Transverse colon (tissue), 4 donors: Measurements from ENCODE around the gene KREMEN1. TPM values are rescaled to one million over a fixed set of nuclear protein-coding genes. Genes with fewer than 3 reads are reported as not detected.

ENCODE experiments used
- DNase-seq: peaks from one replicate; pipeline ENCODE4 v3.0.0-alpha.2; 2019
- H3K27ac ChIP-seq, 4 donors: fragments of 200-600 bp; sonication (generic); 2 replicates each; pipeline ENCODE4 v1.5.1; 2016 to 2018; ENCODE audit warnings: inconsistent platforms in 4 of 4
- H3K27me3 ChIP-seq: fragments of 200-600 bp; sonication (generic); 2 replicates; pipeline ENCODE4 v1.5.1; 2017; ENCODE audit warnings: inconsistent platforms
- H3K36me3 ChIP-seq, 4 donors: fragments of 200-600 bp; sonication (generic); 2 replicates each; pipeline ENCODE4 v1.5.1; 2017 to 2019; ENCODE audit warnings: inconsistent platforms in 4 of 4
- H3K4me1 ChIP-seq, 4 donors: fragments of 200-600 bp; sonication (generic); 2 replicates each; pipeline ENCODE4 v1.5.1; 2017 to 2020; ENCODE audit warnings: inconsistent platforms in 4 of 4
- H3K4me3 ChIP-seq, 4 donors: fragments of 200-600 bp; sonication (generic); 1 replicate in 1 of 4; 2 replicates in 3 of 4; pipeline versions ENCODE4 v1.5.1 to v1.6.1; 2017 to 2019; ENCODE audit warnings: inconsistent platforms in 4 of 4
- H3K9me3 ChIP-seq, 2 donors: fragments of 200-600 bp; sonication (generic); 2 replicates each; pipeline ENCODE4 v1.5.1; 2017 to 2019; ENCODE audit warnings: inconsistent platforms in 2 of 2
- EP300 ChIP-seq: sonication (generic); formaldehyde crosslinking; IDR thresholded peaks from one replicate; pipeline ENCODE4 v1.6.1; 2017; ENCODE audit warnings: antibody characterized with exemption, low read depth
- POLR2A ChIP-seq: fragments of 450-650 bp; IDR thresholded peaks from one replicate; pipeline ENCODE4 v1.6.1; 2016; ENCODE audit warnings: antibody characterized with exemption, mild to moderate bottlenecking, moderate library complexity
- POLR2AphosphoS5 ChIP-seq, 3 donors: sonication (generic); formaldehyde crosslinking; IDR thresholded peaks; one replicate each; pipeline ENCODE4 v1.6.1; 2016; ENCODE audit warnings: antibody characterized with exemption in 3 of 3
- WGBS, 2 donors: methylation state at CpG; one replicate each; pipeline ENCODE4 v1.1.5; 2018; ENCODE audit warnings: low coverage in 1 of 2; 5-methylcytosine and 5-hydroxymethylcytosine counted together
- in situ Hi-C, 4 donors: fragments of 200-750 bp; cut with MboI; loops; one replicate each; pipeline versions ENCODE4 v1.15.0 to v1.15.1; 2017; ENCODE audit warnings: low sequenced_read_pairs in 3 of 4, low pct_ligation_motif_present in 1 of 4, low pct_unique_long_range_greater_than_20kb in 1 of 4
- intact Hi-C: fragments of 100-400 bp; cut with DNase I; formaldehyde crosslinking; loops from one replicate; pipeline ENCODE4 v1.15.1; 2023; ENCODE audit warnings: low total_unique reads
- total RNA-seq, 4 donors: library from RNA; depleted of rRNA; stranded (reverse); fragments of >200 nt; gene quantifications; one replicate each; pipeline ENCODE4 v1.1.0, GENCODE V29; 2016
- TF ChIP-seq, protein P1 (sequence below), 5 experiments: fragments of 200-600 bp in 3 of 5; fragments of 450-650 bp in 2 of 5; sonication (generic) in 3 of 5; IDR thresholded peaks; 1 replicate in 2 of 5; 2 replicates in 3 of 5; pipeline ENCODE4 v1.5.1; 2016 to 2017; ENCODE audit warnings: antibody characterized with exemption in 5 of 5, inconsistent platforms in 3 of 5, mild to moderate bottlenecking in 2 of 5, moderate library complexity in 1 of 5

KREMEN1 gene
- total RNA-seq, 4 donors from 2014 or later, result 5.2 to 39.2 (median 20.1) TPM

GRCh38 chr22:29143941-29144785 is 71.3 kb downstream of the KREMEN1 start:
- TF ChIP-seq EP300 (no peak), POLR2A (no peak), POLR2AphosphoS5 (IDR thresholded peaks at IDR 0.05) (no peak)
- TF ChIP-seq, protein P1, sequence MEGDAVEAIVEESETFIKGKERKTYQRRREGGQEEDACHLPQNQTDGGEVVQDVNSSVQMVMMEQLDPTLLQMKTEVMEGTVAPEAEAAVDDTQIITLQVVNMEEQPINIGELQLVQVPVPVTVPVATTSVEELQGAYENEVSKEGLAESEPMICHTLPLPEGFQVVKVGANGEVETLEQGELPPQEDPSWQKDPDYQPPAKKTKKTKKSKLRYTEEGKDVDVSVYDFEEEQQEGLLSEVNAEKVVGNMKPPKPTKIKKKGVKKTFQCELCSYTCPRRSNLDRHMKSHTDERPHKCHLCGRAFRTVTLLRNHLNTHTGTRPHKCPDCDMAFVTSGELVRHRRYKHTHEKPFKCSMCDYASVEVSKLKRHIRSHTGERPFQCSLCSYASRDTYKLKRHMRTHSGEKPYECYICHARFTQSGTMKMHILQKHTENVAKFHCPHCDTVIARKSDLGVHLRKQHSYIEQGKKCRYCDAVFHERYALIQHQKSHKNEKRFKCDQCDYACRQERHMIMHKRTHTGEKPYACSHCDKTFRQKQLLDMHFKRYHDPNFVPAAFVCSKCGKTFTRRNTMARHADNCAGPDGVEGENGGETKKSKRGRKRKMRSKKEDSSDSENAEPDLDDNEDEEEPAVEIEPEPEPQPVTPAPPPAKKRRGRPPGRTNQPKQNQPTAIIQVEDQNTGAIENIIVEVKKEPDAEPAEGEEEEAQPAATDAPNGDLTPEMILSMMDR (IDR thresholded peaks at IDR 0.05), result no peak
- intact Hi-C loops, result no loop called here
- Histone ChIP-seq H3K4me3 (no peak overlapping the region), H3K27me3 (no peaks in the 10 kb centered on the region), H3K27ac (no peak overlapping the region), H3K36me3 (no peaks in the 10 kb centered on the region), H3K4me1 (no peaks in the 10 kb centered on the region), H3K9me3 (no peaks in the 10 kb centered on the region)
- WGBS, 2 donors, result 82% methylated on average over 16 of the region's 16 CpGs; no CpG with 5 or more reads in 1 of the 2 donors
- in situ Hi-C loops, result no loop called here
- no peak for DNase-seq

DNA sequence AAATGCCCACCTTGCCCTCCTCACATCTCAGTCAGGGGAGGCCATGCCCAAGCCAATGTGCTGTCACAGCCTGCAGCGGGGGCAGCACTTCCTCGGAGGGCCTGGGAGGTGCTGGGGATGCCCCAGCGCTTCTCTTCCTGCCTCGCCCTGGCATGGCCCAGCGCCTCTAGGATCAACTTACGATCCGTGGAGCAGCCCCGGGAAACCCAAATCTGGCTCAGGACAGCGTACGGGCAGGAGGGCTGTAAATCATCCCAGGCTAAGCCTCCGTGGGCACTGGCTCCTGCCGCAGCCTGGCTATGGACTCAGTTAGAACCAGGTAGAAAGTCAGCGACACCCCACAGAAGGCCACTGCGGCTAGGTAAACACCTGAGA is 71.9 kb downstream of the KREMEN1 start:
- TF ChIP-seq, protein P1 (IDR thresholded peaks at IDR 0.05), result no peak
- TF ChIP-seq POLR2AphosphoS5 (IDR thresholded peaks at IDR 0.05) (no peak), POLR2A (no peak), EP300 (no peak)
- DNase-seq, result no peak
- Histone ChIP-seq H3K9me3 (no peaks in the 10 kb centered on the region), H3K4me1 (peaks cover 0 to 3% (median 0%) of the 10 kb centered on the region in 4 donors), H3K4me3 (no peak overlapping the region), H3K36me3 (no peaks in the 10 kb centered on the region), H3K27me3 (no peaks in the 10 kb centered on the region), H3K27ac (no peak overlapping the region)
- in situ Hi-C loops (no loop called here), intact Hi-C loops (no loop called here)
- WGBS, 2 donors, result 88% methylated on average over 14 of the region's 14 CpGs; no CpG with 5 or more reads in 1 of the 2 donors

DNA sequence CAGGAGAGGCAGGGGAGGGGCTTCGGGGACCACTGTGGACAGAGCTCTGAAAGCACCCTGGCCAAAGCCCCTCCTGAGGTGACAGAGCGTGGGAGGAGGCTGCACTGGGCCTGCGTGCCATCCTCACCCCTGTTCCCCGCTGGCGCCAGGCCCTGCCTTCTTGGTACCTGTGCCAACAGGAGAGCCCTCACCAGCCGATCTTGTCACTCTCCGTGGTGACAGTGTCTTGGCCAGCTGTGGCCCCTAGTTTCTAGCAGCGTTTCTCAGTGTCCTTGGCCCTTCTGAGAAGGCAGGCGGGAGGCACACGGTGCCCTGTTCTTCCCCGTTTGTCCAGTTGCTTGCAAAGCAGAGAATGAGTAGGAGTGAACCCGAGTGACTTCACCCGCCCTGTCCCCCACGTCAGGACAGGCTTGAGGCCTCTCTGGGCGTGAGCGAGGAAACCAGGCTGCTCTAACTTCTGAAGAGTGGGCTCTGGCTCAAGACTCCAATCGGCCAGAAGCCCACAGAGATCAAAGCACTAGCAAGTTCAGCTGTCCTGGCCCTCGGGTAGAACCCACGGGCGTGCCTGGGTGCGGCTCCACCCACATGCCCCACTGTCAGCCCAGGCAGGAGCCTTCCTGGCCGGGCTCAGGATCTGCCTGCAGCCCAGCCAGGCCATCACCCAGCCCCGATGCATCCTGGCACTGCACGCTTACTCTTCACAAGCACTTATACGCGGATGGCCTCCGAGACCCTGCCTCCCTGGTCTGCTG is 72.7 kb downstream of the KREMEN1 start:
- DNase-seq, result no peak
- TF ChIP-seq POLR2AphosphoS5 (IDR thresholded peaks at IDR 0.05) (no peak), POLR2A (no peak), EP300 (no peak)
- TF ChIP-seq, protein P1 (IDR thresholded peaks at IDR 0.05), result no peak
- H3K27ac ChIP-seq, result no peak overlapping the region
- peaks cover 0 to 6% (median 0%) of the 10 kb centered on the region in 4 donors for H3K4me1 ChIP-seq
- in situ Hi-C loops, result no loop called here
- WGBS, 2 donors, result 70 to 90% methylated on average over 2 to 27 of the region's 27 CpGs
- no peaks in the 10 kb centered on the region for H3K27me3 ChIP-seq
- no peaks in the 10 kb centered on the region for H3K9me3 ChIP-seq
- intact Hi-C loops, result no loop called here
- no peak overlapping the region for H3K4me3 ChIP-seq
- no peaks in the 10 kb centered on the region for H3K36me3 ChIP-seq

- H3K27me3 ChIP-seq, result no peaks in the 10 kb centered on the region
- TF ChIP-seq, protein P1 (IDR thresholded peaks at IDR 0.05), result no peak
- TF ChIP-seq POLR2AphosphoS5 (IDR thresholded peaks at IDR 0.05) (no peak), POLR2A (no peak), EP300 (no peak)
- H3K4me1 ChIP-seq, result peaks cover 0 to 12% (median 0%) of the 10 kb centered on the region in 4 donors
- intact Hi-C loops (no loop called here), in situ Hi-C loops (no loop called here)
- no peak for DNase-seq
- WGBS, 2 donors, result 80 to 87% methylated on average over 3 to 14 of the region's 14 CpGs
- H3K27ac ChIP-seq, result no peak overlapping the region
- H3K36me3 ChIP-seq, result no peaks in the 10 kb centered on the region
- H3K4me3 ChIP-seq, result no peak overlapping the region
- H3K9me3 ChIP-seq, result no peaks in the 10 kb centered on the region
Observed at GRCh38 chr22:29146091-29146560, 73.3 kb downstream of the KREMEN1 start.
